Osteoblast (primary cell): Measurements from ENCODE around the gene GPR65. TPM values are rescaled to one million over a fixed set of nuclear protein-coding genes. Genes with fewer than 3 reads are reported as not detected.

Experiments used
- DNase-seq: peaks from one replicate; pipeline ENCODE4 v3.0.0; 2011; ENCODE audit warnings: low spot score, mixed read lengths; ENCODE audit not compliant: insufficient read length; ENCODE audit errors: missing footprints
- H2AFZ ChIP-seq: 2 replicates; pipeline ENCODE4 v1.6.0; 2011; ENCODE audit warnings: mild to moderate bottlenecking, low read length
- H3K27ac ChIP-seq: 2 replicates; pipeline ENCODE4 v1.5.1; 2011; ENCODE audit warnings: mild to moderate bottlenecking, low read depth, low read length, moderate library complexity
- H3K27me3 ChIP-seq: 2 replicates; pipeline ENCODE4 v1.6.0; 2012; ENCODE audit warnings: mild to moderate bottlenecking, control low read depth, inconsistent platforms, low read length, moderate library complexity; ENCODE audit not compliant: insufficient read depth
- H3K36me3 ChIP-seq: 2 replicates; pipeline ENCODE4 v1.5.1; 2011; ENCODE audit warnings: mild to moderate bottlenecking, low read length, control low read depth, moderate library complexity; ENCODE audit not compliant: insufficient read depth
- H3K4me1 ChIP-seq: 2 replicates; pipeline ENCODE4 v1.5.1; 2011; ENCODE audit warnings: mild to moderate bottlenecking, low read length, control low read depth, moderate library complexity; ENCODE audit not compliant: insufficient read depth
- H3K4me2 ChIP-seq: 2 replicates; pipeline ENCODE4 v1.6.0; 2011; ENCODE audit warnings: mild to moderate bottlenecking, low read length; ENCODE audit not compliant: insufficient read depth
- H3K4me3 ChIP-seq: fragments of 200-600 bp; sonication (generic); 3 replicates; pipeline ENCODE4 v1.5.1; 2012; ENCODE audit warnings: mild to moderate bottlenecking, low read length, inconsistent platforms; ENCODE audit not compliant: insufficient read depth
- H3K79me2 ChIP-seq: 2 replicates; pipeline ENCODE4 v1.6.0; 2012; ENCODE audit warnings: mild to moderate bottlenecking, low read length, control low read depth, inconsistent platforms; ENCODE audit not compliant: insufficient read depth
- H3K9me3 ChIP-seq: 2 replicates; pipeline ENCODE4 v1.5.1; 2011; ENCODE audit warnings: low read depth, low read length, control low read depth
- H4K20me1 ChIP-seq: 2 replicates; pipeline ENCODE4 v1.6.0; 2012; ENCODE audit warnings: mild to moderate bottlenecking, low read length, control low read depth; ENCODE audit not compliant: insufficient read depth
- total RNA-seq: library from RNA; depleted of rRNA; stranded (reverse); fragments of >200 nt; gene quantifications from 2 replicates; pipeline ENCODE4 v1.2.3, GENCODE V29; 2012
- TF ChIP-seq, protein P1 (sequence below): IDR thresholded peaks from 2 replicates; pipeline ENCODE4 v1.5.1; 2011; ENCODE audit warnings: mild to moderate bottlenecking, low read depth, low read length, moderate library complexity; ENCODE audit errors: extremely low read depth

The GPR65 gene
- total RNA-seq, 1 donor, result under 0.01 TPM

DNA sequence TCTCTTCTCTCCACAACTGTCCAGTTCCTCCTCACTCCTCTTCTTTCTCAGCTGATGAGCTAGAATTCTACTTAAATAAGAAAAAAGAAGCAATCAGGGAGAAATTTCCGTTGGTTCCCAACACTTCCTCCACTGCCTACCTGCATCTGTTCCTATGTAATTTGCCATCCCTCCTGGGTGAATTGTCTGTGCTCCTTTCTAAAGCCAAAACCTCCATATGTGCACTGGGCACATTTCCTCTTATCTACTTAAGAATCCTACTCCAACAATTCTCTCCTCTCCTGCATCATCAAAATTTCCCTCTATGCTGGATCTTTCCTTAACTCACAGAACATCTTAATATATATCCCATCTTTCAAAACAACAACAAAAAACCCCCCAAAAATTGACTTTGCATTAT, 35.2 kb downstream of the GPR65 start:
- Histone ChIP-seq H3K27me3 (no peaks in the 10 kb centered on the region), H3K4me3 (no peak overlapping the region), H3K36me3 (no peaks in the 10 kb centered on the region), H2AFZ (no peak overlapping the region), H3K79me2 (no peaks in the 10 kb centered on the region), H4K20me1 (no peaks in the 10 kb centered on the region), H3K4me2 (no peak overlapping the region), H3K4me1 (no peaks in the 10 kb centered on the region), H3K27ac (no peak overlapping the region), H3K9me3 (no peaks in the 10 kb centered on the region)
- TF ChIP-seq, protein P1, sequence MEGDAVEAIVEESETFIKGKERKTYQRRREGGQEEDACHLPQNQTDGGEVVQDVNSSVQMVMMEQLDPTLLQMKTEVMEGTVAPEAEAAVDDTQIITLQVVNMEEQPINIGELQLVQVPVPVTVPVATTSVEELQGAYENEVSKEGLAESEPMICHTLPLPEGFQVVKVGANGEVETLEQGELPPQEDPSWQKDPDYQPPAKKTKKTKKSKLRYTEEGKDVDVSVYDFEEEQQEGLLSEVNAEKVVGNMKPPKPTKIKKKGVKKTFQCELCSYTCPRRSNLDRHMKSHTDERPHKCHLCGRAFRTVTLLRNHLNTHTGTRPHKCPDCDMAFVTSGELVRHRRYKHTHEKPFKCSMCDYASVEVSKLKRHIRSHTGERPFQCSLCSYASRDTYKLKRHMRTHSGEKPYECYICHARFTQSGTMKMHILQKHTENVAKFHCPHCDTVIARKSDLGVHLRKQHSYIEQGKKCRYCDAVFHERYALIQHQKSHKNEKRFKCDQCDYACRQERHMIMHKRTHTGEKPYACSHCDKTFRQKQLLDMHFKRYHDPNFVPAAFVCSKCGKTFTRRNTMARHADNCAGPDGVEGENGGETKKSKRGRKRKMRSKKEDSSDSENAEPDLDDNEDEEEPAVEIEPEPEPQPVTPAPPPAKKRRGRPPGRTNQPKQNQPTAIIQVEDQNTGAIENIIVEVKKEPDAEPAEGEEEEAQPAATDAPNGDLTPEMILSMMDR, result no peak
- no peak for DNase-seq

DNA sequence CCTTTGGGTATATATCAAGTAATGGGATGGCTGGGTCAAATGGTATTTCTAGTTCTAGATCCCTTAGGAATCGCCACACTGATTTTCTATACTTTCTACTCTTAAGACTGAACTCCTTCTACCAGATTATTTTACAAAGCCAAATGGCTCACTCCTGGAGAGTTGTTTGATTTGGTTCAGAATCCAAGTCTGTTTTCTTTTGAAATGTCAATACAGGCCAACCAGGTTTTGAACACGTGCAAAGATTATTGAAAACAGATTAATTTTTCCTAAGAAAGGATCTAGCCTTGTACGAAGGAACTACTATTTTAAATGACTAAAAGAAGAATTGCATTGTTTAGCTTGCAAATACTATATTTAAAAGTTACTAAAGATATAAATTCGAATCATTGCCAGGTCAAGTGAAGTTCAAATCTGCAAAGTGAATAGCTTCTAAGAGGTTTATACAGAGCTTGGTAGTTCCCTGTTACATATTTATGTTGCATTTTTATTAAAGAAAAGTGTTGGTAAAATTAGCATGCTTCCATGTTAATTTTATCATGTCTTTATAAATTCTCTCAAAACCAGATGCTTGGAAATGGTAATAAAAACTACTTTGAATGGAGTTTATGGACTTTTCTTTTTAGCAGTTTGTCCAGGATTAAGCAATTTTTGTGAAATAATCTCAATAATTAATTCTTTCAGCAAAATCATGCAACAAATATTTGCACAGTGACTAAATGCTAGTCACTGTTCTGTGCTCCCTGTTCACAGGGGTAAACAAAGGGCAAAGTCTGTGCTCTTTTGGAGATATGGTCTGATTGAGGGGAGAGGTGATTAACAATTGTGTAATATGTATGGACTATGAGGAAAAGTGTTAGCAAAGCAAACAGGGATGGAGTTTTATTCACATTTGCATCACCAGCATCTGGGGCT, 38.9 kb downstream of the GPR65 start:
- no peaks in the 10 kb centered on the region for H3K9me3 ChIP-seq

DNA sequence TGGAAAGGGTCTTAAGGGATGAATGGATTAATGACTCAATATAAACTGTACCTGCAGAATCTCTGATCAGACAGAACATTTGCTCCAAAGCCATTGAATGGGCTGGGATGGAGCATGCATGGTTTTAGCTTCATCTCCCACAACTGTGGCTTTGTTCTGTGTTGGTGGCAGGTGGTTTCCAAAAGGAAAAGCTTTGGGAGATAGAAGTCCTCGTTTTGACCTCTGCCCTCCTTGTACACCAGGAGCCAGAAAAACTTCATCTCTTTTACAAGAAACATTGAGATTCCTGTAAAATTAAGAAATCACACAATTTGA, 39.5 kb downstream of the GPR65 start:
- no peak for DNase-seq
- TF ChIP-seq, protein P1, result no peak
- no peak overlapping the region for H3K27ac ChIP-seq
- no peaks in the 10 kb centered on the region for H3K79me2 ChIP-seq
- no peaks in the 10 kb centered on the region for H3K27me3 ChIP-seq
- no peaks in the 10 kb centered on the region for H4K20me1 ChIP-seq
- no peak overlapping the region for H2AFZ ChIP-seq
- no peak overlapping the region for H3K4me3 ChIP-seq
- H3K36me3 ChIP-seq, result no peaks in the 10 kb centered on the region
- no peaks in the 10 kb centered on the region for H3K9me3 ChIP-seq
- no peaks in the 10 kb centered on the region for H3K4me1 ChIP-seq
- no peak overlapping the region for H3K4me2 ChIP-seq

More for the DNA sequence above, 38.9 kb downstream of the GPR65 start:
- Histone ChIP-seq H3K36me3 (no peaks in the 10 kb centered on the region), H3K27ac (no peak overlapping the region), H3K4me1 (no peaks in the 10 kb centered on the region), H4K20me1 (no peaks in the 10 kb centered on the region), H3K79me2 (no peaks in the 10 kb centered on the region), H3K4me3 (no peak overlapping the region), H3K4me2 (no peak overlapping the region), H3K27me3 (no peaks in the 10 kb centered on the region), H2AFZ (no peak overlapping the region)
- TF ChIP-seq, protein P1, result no peak
- DNase-seq, result no peak

DNA sequence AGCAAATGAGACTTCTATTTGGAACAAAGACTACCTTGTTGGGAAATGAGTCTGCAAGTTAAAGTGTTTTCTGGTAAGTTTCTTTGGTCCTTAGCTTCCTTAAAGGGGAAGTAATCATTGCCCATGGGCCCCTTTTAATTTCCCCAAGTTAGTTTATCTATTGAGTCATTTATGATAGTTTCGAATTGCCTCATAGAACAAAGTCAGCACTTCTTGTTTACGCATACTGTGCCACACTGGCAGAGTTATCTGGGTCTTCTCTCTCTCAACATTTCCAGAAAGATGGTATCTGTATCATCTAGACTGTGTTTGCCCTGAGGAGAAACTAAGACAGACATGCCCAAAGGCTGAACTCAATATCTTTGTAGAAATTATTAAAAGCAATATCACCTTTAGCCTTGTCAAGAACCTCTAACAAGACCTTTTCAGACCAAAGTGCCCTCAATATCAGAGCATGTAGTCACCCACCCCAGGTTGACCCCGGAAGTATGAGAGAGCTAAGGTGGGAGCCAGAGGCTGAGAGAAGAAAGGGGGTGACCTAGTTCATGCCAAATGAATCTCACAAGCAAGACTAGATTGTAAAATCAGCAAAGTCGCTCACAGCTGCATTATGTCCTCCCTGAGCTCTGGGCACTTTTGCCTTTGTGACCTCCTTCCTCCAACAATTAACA, 40.0 kb downstream of the GPR65 start:
- no peaks in the 10 kb centered on the region for H3K9me3 ChIP-seq
- no peak overlapping the region for H3K27ac ChIP-seq
- H2AFZ ChIP-seq, result no peak overlapping the region
- no peak overlapping the region for H3K4me2 ChIP-seq
- H3K4me3 ChIP-seq, result no peak overlapping the region
- H3K79me2 ChIP-seq, result no peaks in the 10 kb centered on the region
- no peaks in the 10 kb centered on the region for H4K20me1 ChIP-seq
- DNase-seq, result no peak
- no peaks in the 10 kb centered on the region for H3K4me1 ChIP-seq
- no peaks in the 10 kb centered on the region for H3K27me3 ChIP-seq
- H3K36me3 ChIP-seq, result no peaks in the 10 kb centered on the region
- TF ChIP-seq, protein P1, result no peak
